HCT116 (cell line): ENCODE measurements around the gene GOLIM4. TPM values are rescaled to one million over a fixed set of nuclear protein-coding genes. Genes with fewer than 3 reads are reported as not detected.

Experiments
- ATAC-seq: fragments of 200-7000 bp; cut with Tn5 transposase; 2 replicates; pipeline ENCODE4 v1.9.1; 2020; ENCODE audit warnings: mild to moderate bottlenecking, moderate library complexity
- BruUV-seq: library from RNA; stranded (reverse); fragments of 400-500 nt; replicated peaks from 2 replicates; lab custom pipeline; 2021; lab: Mats Ljungman, UMichigan
- CTCF ChIA-PET: fragments of 300-600 bp; sonication (Branson Sonifier 250); formaldehyde crosslinking; loops from one replicate; lab custom pipeline; 2021; ENCODE audit warnings: antibody characterized with exemption; lab: Charles Lee
- POLR2A ChIA-PET: fragments of 300-600, 350-600 bp; sonication (Branson Sonifier 250); formaldehyde crosslinking; loops from one replicate; lab custom pipeline; 2021; ENCODE audit warnings: antibody characterized with exemption; lab: Charles Lee
- RAD21 ChIA-PET, 2 experiments: fragments of 300-600 bp; sonication (Branson Sonifier 250); formaldehyde crosslinking; loops; one replicate each; lab custom pipeline; 2023; ENCODE audit warnings: low total read pairs in 2 of 2; ENCODE audit not compliant: uncharacterized antibody in 2 of 2, unreplicated experiment in 2 of 2, low non-redundant PET in 1 of 2; lab: Charles Lee
- DNase-seq: peaks from one replicate; pipeline ENCODE4 v3.0.0-alpha.2; 2010; ENCODE audit warnings: low read depth, low spot score
- H2AFZ ChIP-seq: fragments of 200-600 bp; shearing (Covaris generic), sonication (generic); 2 replicates; pipeline ENCODE4 v1.6.1; 2017; ENCODE audit warnings: low read depth, mixed run types, mixed read lengths, antibody characterized with exemption, low read length; ENCODE audit not compliant: poor library complexity, severe bottlenecking
- H3K27ac ChIP-seq: 2 replicates; pipeline ENCODE4 v1.5.1; 2012; ENCODE audit warnings: low read depth, low read length
- H3K27me3 ChIP-seq: fragments of 200-600 bp; sonication (generic); 2 replicates; pipeline ENCODE4 v1.6.1; 2016; ENCODE audit warnings: mixed run types, low read length, mixed read lengths; ENCODE audit not compliant: insufficient read depth
- H3K36me3 ChIP-seq, 2 experiments: fragments of 200-500 bp in 1 of 2; fragments of 200-600 bp in 1 of 2; sonication (Bioruptor generic) in 1 of 2; sonication (generic) in 1 of 2; 2 replicates each; pipeline versions ENCODE4 v1.5.1 to v1.6.1; 2014 to 2016; ENCODE audit warnings: low read length in 2 of 2, inconsistent platforms in 1 of 2, mixed read lengths in 1 of 2, mixed run types in 1 of 2; ENCODE audit not compliant: insufficient read depth in 2 of 2, control insufficient read depth in 1 of 2
- H3K4me1 ChIP-seq, 2 experiments: fragments of 200-600 bp in 1 of 2; sonication (generic) in 1 of 2; 2 replicates each; pipeline versions ENCODE4 v1.5.1 to v1.6.1; 2012 to 2017; ENCODE audit warnings: low read length in 2 of 2, inconsistent platforms in 1 of 2, mild to moderate bottlenecking in 1 of 2, mixed read lengths in 1 of 2, mixed run types in 1 of 2, moderate library complexity in 1 of 2; ENCODE audit not compliant: insufficient read depth in 2 of 2, control insufficient read depth in 1 of 2
- H3K4me2 ChIP-seq: fragments of 200-600 bp; sonication (generic); 2 replicates; pipeline ENCODE4 v1.6.1; 2017; ENCODE audit warnings: mixed run types, low read length, mixed read lengths
- H3K4me3 ChIP-seq, 2 experiments: fragments of 200-600 bp in 1 of 2; sonication (generic) in 1 of 2; replicated peaks in 1 of 2; 2 replicates each; pipeline ENCODE4 v1.5.1; 2011 to 2016; ENCODE audit warnings: low read length in 2 of 2, control low read depth in 1 of 2, low read depth in 1 of 2, mild to moderate bottlenecking in 1 of 2, mixed read lengths in 1 of 2, mixed run types in 1 of 2
- H3K79me2 ChIP-seq: fragments of 200-600 bp; sonication (generic); 2 replicates; pipeline ENCODE4 v1.6.1; 2017; ENCODE audit warnings: mild to moderate bottlenecking, mixed run types, low read length, moderate library complexity, mixed read lengths; ENCODE audit not compliant: insufficient read depth
- H3K9ac ChIP-seq: fragments of 200-600 bp; sonication (generic); 2 replicates; pipeline ENCODE4 v1.6.1; 2016; ENCODE audit warnings: low read length, mixed read lengths
- H3K9me2 ChIP-seq: fragments of 200-600 bp; sonication (generic), shearing (Covaris generic); 2 replicates; pipeline ENCODE4 v1.6.1; 2017; ENCODE audit warnings: mixed run types, mild to moderate bottlenecking, moderate library complexity; ENCODE audit not compliant: insufficient read depth
- H3K9me3 ChIP-seq, 2 experiments: fragments of 200-500 bp in 1 of 2; fragments of 200-600 bp in 1 of 2; sonication (Bioruptor generic) in 1 of 2; sonication (generic) in 1 of 2; 2 replicates each; pipeline ENCODE4 v1.6.1; 2014 to 2017; ENCODE audit warnings: low read length in 2 of 2, mixed read lengths in 2 of 2, inconsistent platforms in 1 of 2, low read depth in 1 of 2, mild to moderate bottlenecking in 1 of 2, mixed run types in 1 of 2, moderate library complexity in 1 of 2; ENCODE audit not compliant: control insufficient read depth in 1 of 2, insufficient read depth in 1 of 2
- H4K20me1 ChIP-seq: fragments of 200-600 bp; sonication (generic), shearing (Covaris generic); 2 replicates; pipeline ENCODE4 v1.6.1; 2017; ENCODE audit warnings: mixed run types, mild to moderate bottlenecking, moderate library complexity; ENCODE audit not compliant: insufficient read depth
- CBX3 ChIP-seq: IDR thresholded peaks from 2 replicates; pipeline ENCODE4 v1.6.1; 2012; ENCODE audit warnings: low read depth
- CTCF ChIP-seq, 3 experiments: fragments of 200-600 bp in 1 of 3; sonication (generic) in 1 of 3; IDR thresholded peaks in 2 of 3; conservative IDR thresholded peaks in 1 of 3; 2 replicates each; pipeline ENCODE4 v1.5.1; 2012 to 2017; ENCODE audit warnings: low read depth in 2 of 3, low read length in 2 of 3, antibody characterized with exemption in 1 of 3, borderline replicate concordance in 1 of 3, control low read depth in 1 of 3, mild to moderate bottlenecking in 1 of 3, mixed read lengths in 1 of 3, mixed run types in 1 of 3, moderate library complexity in 1 of 3; ENCODE audit not compliant: insufficient read depth in 1 of 3
- ELF1 ChIP-seq: IDR thresholded peaks from 2 replicates; pipeline ENCODE4 v1.6.1; 2012; ENCODE audit warnings: low read depth, borderline replicate concordance
- JUND ChIP-seq: IDR thresholded peaks from 2 replicates; pipeline ENCODE4 v1.6.1; 2012
- MAX ChIP-seq: IDR thresholded peaks from 2 replicates; pipeline ENCODE4 v1.6.1; 2012
- POLR2A ChIP-seq: IDR thresholded peaks from 2 replicates; pipeline ENCODE4 v1.7.0; 2011; ENCODE audit warnings: borderline replicate concordance; ENCODE audit not compliant: insufficient read depth, insufficient read length; ENCODE audit errors: extremely low read depth
- POLR2AphosphoS5 ChIP-seq: IDR thresholded peaks from 2 replicates; pipeline ENCODE4 v1.6.1; 2011; ENCODE audit warnings: mild to moderate bottlenecking, low read depth, low read length, moderate library complexity
- TCF7L2 ChIP-seq: IDR thresholded peaks from 2 replicates; pipeline ENCODE4 v1.7.0; 2011; ENCODE audit warnings: borderline replicate concordance, inconsistent platforms; ENCODE audit not compliant: insufficient read depth, insufficient read length; ENCODE audit errors: extremely low read depth
- ZNF274 ChIP-seq: fragments of 200-500 bp; sonication (Bioruptor generic); IDR thresholded peaks from 2 replicates; pipeline ENCODE4 v1.6.1; 2014; ENCODE audit warnings: mild to moderate bottlenecking, low read depth, low read length, inconsistent platforms
- intact Hi-C: fragments of 100-400 bp; cut with micrococcal nuclease; formaldehyde crosslinking; loops from 2 replicates; pipeline ENCODE4 v1.10.0; 2022
- total RNA-seq: library from RNA; stranded (reverse); gene quantifications from one replicate; pipeline ENCODE4 v1.2.1, GENCODE V29; 2021; ENCODE audit not compliant: unreplicated experiment

The GOLIM4 gene
- total RNA-seq, 1 experiment from 2014 or later, result 10.6 TPM

DNA sequence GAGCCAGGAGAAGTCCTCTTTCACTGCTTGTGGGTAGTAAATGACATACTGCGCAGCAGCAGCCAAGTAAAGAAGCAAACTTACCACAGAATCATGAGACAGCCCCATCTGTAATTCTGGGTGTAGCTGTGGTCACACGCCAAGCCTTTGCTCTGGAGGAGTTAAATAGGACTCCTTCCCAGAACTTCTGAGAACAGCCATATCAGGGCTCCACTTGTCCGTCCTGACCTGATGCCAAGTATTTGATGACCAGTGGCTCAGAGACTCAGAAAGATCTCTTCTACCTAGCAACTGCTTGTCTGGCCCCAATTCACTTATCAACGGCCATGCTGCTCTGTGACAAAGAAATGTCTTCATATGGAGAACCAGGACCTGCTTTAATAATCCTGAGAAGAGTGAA lies 20.6 kb upstream of the GOLIM4 start:
- intact Hi-C loops, result no loop called here
- Histone ChIP-seq H3K4me2 (no peak overlapping the region), H3K9ac (no peak overlapping the region), H3K4me1 (no peaks in the 10 kb centered on the region), H2AFZ (no peak overlapping the region), H3K27me3 (no peaks in the 10 kb centered on the region), H3K4me3 (no peak overlapping the region), H4K20me1 (no peaks in the 10 kb centered on the region), H3K79me2 (no peaks in the 10 kb centered on the region), H3K9me2 (no peaks in the 10 kb centered on the region), H3K9me3 (no peaks in the 10 kb centered on the region), H3K27ac (no peak overlapping the region), H3K36me3 (no peaks in the 10 kb centered on the region)
- ChIA-PET CTCF (no interaction called here), RAD21 (no interaction called here), POLR2A (no interaction called here)
- no peak for TF ChIP-seq CBX3
- TF ChIP-seq POLR2AphosphoS5, result no peak
- no peak for TF ChIP-seq JUND
- TF ChIP-seq ELF1, result no peak
- TF ChIP-seq TCF7L2, result no peak
- no peak for TF ChIP-seq MAX
- TF ChIP-seq ZNF274, result no peak
- no peak for ATAC-seq
- BruUV-seq, result no TSS peak
- no peak for DNase-seq

DNA sequence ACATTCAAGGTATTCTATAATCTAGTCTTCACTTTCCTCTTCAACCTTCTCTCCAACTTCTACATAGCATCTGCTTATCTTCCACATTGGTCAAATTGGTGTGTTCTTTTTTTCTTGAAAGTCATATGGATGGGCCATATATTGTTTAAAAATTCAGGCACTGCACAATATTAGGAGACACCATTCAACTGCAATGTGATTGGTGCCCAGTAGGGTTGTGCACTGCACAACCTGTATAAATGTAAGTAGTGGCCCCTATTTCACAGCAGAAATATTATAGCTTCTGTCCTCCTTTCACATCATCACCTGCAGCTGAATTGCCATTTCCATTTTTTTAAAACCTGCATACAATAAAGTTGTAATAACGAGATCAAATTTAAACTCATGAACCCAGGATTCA lies 18.1 kb upstream of the GOLIM4 start:
- ChIA-PET RAD21 (no interaction called here), POLR2A (no interaction called here), CTCF (no interaction called here)
- Histone ChIP-seq H3K9me2 (no peaks in the 10 kb centered on the region), H2AFZ (no peak overlapping the region), H3K4me3 (no peak overlapping the region), H3K27ac (no peak overlapping the region), H3K4me1 (no peaks in the 10 kb centered on the region), H3K9ac (no peak overlapping the region), H3K79me2 (no peaks in the 10 kb centered on the region), H4K20me1 (no peaks in the 10 kb centered on the region), H3K27me3 (no peaks in the 10 kb centered on the region), H3K9me3 (no peaks in the 10 kb centered on the region), H3K36me3 (no peaks in the 10 kb centered on the region), H3K4me2 (no peak overlapping the region)
- TF ChIP-seq CTCF (IDR thresholded peaks at IDR 0.05 in 2 of 3, conservative IDR thresholded peaks at IDR 0.05 in 1 of 3; ENCODE audit: borderline replicate concordance in 1 of 3, insufficient read depth in 1 of 3, low read depth in 2 of 3, low read length in 2 of 3) (peak in 1 of 3 experiments; percentile 36; a peak in 2 of 6 replicates), POLR2A (no peak)
- no peak for DNase-seq
- BruUV-seq, result no TSS peak
- intact Hi-C loops, result no loop called here
- 0 out of 2 replicates have a peak, but pooled peaks have one; percentile 49 for ATAC-seq
